NCI-H1436 (cell line): ENCODE measurements around the gene KRT2.

ENCODE experiments used
- DNase-seq: peaks from one replicate; lab custom pipeline; 2025; lab: John Stamatoyannopoulos, UW

Gene KRT2

GRCh38 chr12:52651726-52652261, at the start of gene KRT2:
KRT2 (minus strand) TSS chr12:52652211; CDS start chr12:52652142, 69 bp downstream.
- DNase-seq, result no peak

- no peak for DNase-seq
These were observed 49.3 kb upstream of the KRT2 start for GRCh38 chr12:52701281-52701680.

GRCh38 chr12:52699960-52700359, 47.9 kb upstream of the KRT2 start:
- DNase-seq, result no peak

- no peak for DNase-seq
These were observed 47.4 kb upstream of the KRT2 start for GRCh38 chr12:52699373-52699772.

DNA sequence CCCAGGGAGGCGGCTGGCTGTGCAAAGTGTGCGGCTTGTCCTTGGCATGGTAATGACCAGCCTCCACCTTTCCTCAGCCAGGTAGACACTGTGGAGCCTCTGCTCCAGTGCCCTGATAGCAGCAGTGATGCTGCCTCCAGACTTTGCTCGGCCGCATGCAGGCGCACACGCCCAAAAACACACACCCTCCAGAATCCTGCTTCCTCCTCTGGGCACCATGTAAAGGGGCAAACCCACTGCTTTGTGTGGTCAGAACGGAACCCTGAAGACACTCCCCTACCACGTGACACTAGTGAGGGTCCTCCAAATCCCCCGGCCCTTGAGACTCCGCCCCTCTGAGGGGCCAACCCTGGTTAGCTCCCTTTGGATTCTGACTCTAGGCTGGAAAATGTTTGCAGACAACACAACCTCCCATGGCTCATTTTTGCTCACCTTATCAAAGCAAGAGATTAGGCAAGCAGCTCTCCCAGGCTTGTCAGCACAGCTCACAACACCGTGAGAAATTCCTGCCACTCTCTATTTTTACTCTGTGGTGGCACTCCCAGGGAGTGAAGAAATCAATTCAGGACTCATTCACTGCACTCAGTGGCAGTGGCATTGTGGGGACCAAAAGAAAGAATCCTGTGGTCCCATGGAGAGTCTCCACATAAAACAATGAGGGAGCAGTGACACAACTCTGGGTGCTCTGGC, 46.8 kb upstream of the KRT2 start:
- DNase-seq, result no peak

GRCh38 chr12:52697058-52697582, 45.1 kb upstream of the KRT2 start:
- no peak for DNase-seq

GRCh38 chr12:52696588-52696987, 44.6 kb upstream of the KRT2 start:
- DNase-seq, result no peak

DNA sequence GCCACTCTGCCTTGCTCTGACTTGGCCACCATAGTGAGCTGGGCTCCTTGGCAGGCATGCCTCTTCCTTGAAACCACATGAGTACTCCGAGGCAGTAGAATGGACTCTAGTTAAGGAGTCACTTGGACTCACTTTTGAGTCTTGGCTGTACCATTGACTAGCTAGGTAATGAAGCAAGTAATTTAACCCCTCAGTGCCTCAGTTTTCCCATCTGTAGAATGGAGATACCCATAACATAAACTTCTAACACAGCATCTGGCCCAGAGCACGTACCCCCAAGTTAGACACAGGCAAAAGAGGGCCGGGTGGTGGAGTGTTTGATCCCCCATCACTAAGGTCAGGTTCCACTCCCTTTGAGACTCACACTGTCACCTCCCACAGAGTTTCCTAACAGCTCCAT, 43.0 kb upstream of the KRT2 start:
- no peak for DNase-seq

- DNase-seq, result no peak
These were observed 42.1 kb upstream of the KRT2 start for GRCh38 chr12:52694151-52694550.

- DNase-seq, result no peak
These were observed 41.2 kb upstream of the KRT2 start for GRCh38 chr12:52693261-52693660.

GRCh38 chr12:52692254-52692653, 40.2 kb upstream of the KRT2 start:
- no peak for DNase-seq

- no peak for DNase-seq
These were observed 39.8 kb upstream of the KRT2 start for GRCh38 chr12:52691841-52692150.

- DNase-seq, result no peak
These were observed 39.2 kb upstream of the KRT2 start for GRCh38 chr12:52691076-52691840.

- no peak for DNase-seq
These were observed 38.5 kb upstream of the KRT2 start for GRCh38 chr12:52690351-52691075.

GRCh38 chr12:52689936-52690335, 37.9 kb upstream of the KRT2 start:
- DNase-seq, result no peak

- DNase-seq, result no peak
These were observed 37.2 kb upstream of the KRT2 start for GRCh38 chr12:52689239-52689638.

GRCh38 chr12:52688481-52688880, 36.5 kb upstream of the KRT2 start:
- DNase-seq, result no peak

DNA sequence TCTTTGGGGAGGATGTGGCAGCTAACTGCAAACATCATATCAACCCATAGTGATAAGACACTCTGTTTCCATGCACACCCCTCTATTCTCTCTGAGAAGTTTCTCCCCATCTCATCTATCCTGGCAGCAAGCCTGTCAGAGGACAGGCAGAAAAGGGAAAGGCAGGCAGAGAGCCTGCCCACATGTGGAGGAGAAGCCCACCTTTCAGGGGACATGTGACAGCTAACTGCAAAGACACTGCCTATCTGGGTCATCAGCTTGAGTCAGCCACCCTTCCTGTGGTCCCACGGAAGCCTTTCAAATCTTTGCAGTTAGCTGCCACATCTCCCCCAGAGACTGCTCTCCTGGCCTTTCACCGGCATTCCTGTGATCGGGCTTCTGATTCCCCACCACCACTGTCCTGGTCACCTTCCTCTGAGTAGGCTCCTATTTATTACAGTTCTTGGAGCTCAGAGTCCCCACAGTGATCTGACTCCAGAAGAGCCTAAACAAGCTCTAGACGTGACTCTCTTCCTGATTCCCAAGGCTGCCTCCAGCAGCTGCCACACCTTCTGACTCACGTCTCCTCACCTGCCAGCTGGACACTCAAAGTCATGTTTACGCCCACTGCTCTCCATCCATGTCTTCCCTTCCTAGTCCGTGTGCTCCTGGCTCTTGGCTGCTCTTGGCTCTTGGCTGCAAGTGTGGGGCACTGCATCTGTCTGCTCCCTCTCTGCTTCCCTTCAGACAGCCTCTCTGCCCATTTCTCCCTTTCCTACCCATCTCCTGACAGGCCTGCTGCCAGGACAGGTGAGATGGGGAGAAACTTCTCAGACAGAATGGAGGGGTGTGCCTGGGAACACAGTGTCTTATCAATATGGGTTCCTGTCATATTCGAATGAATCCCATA, 35.7 kb upstream of the KRT2 start:
- DNase-seq, result no peak

- no peak for DNase-seq
These were observed 34.9 kb upstream of the KRT2 start for GRCh38 chr12:52686756-52687487.

- DNase-seq, result no peak
These were observed 34.1 kb upstream of the KRT2 start for GRCh38 chr12:52686063-52686462.

- DNase-seq, result no peak
These were observed 33.4 kb upstream of the KRT2 start for GRCh38 chr12:52685406-52685890.
